WTC11 (cell line): Measurements from ENCODE around the gene KCNA5. TPM values are rescaled to one million over a fixed set of nuclear protein-coding genes. Genes with fewer than 3 reads are reported as not detected.

ENCODE experiments used
- ATAC-seq: fragments of 200-7000 bp; cut with Tn5 transposase; 2 replicates; pipeline ENCODE4 v1.10.0; 2021; ENCODE audit warnings: mild to moderate bottlenecking, moderate library complexity
- CTCF ChIA-PET: fragments of 300-600 bp; sonication (Branson Sonifier 250); formaldehyde crosslinking; loops from one replicate; lab custom pipeline; 2021; ENCODE audit warnings: antibody characterized with exemption; lab: Charles Lee
- POLR2A ChIA-PET: fragments of 350-600 bp; sonication (Branson Sonifier 250); formaldehyde crosslinking; loops from one replicate; lab custom pipeline; 2021; ENCODE audit warnings: antibody characterized with exemption; lab: Charles Lee
- DNase-seq: peaks from one replicate; pipeline ENCODE4 v3.0.0; 2021; ENCODE audit warnings: low spot score
- H3K27ac Mint-ChIP-seq: 2 replicates; pipeline ENCODE4 v1.8.0; 2021; ENCODE audit warnings: mixed read lengths
- H3K27me3 Mint-ChIP-seq: 2 replicates; pipeline ENCODE4 v1.8.0; 2021; ENCODE audit warnings: low read depth, mild to moderate bottlenecking, moderate library complexity, mixed read lengths
- H3K36me3 Mint-ChIP-seq: 2 replicates; pipeline ENCODE4 v1.8.0; 2021; ENCODE audit warnings: mixed read lengths
- H3K4me1 Mint-ChIP-seq: 2 replicates; pipeline ENCODE4 v1.8.0; 2022; ENCODE audit warnings: mixed read lengths
- H3K4me3 Mint-ChIP-seq: 2 replicates; pipeline ENCODE4 v1.8.0; 2021; ENCODE audit warnings: mild to moderate bottlenecking, moderate library complexity, mixed read lengths
- H3K9me3 Mint-ChIP-seq: 2 replicates; pipeline ENCODE4 v1.8.0; 2021; ENCODE audit warnings: mixed read lengths
- ARID4B ChIP-seq: sonication (generic); formaldehyde crosslinking; IDR thresholded peaks from 2 replicates; pipeline ENCODE4 v1.8.0; 2023; ENCODE audit warnings: missing genetic modification reagents, mild to moderate bottlenecking, borderline replicate concordance
- ATF1 ChIP-seq: sonication (generic); formaldehyde crosslinking; IDR thresholded peaks from 2 replicates; pipeline ENCODE4 v1.8.1; 2023; ENCODE audit warnings: mild to moderate bottlenecking, moderate library complexity, missing genetic modification reagents
- CDX4 ChIP-seq: fragments of 250-450 bp; sonication (Bioruptor Pico); IDR thresholded peaks from 2 replicates; pipeline ENCODE4 v1.9.0; 2021; ENCODE audit warnings: moderate library complexity, mild to moderate bottlenecking, inconsistent platforms, borderline replicate concordance
- ERG ChIP-seq: fragments of 250-450 bp; sonication (Bioruptor Pico); IDR thresholded peaks from 2 replicates; pipeline ENCODE4 v1.8.0; 2021; ENCODE audit warnings: mild to moderate bottlenecking
- FOXP1 ChIP-seq: sonication (generic); formaldehyde crosslinking; IDR thresholded peaks from 2 replicates; pipeline ENCODE4 v1.8.0; 2022; ENCODE audit warnings: missing genetic modification reagents, mild to moderate bottlenecking, moderate library complexity, borderline replicate concordance
- GRHL2 ChIP-seq: fragments of 250-450 bp; sonication (Bioruptor Pico); IDR thresholded peaks from 2 replicates; pipeline ENCODE4 v1.8.0; 2022; ENCODE audit warnings: mild to moderate bottlenecking, moderate library complexity; ENCODE audit not compliant: insufficient replicate concordance, severe bottlenecking
- IRF2 ChIP-seq: sonication (generic); formaldehyde crosslinking; IDR thresholded peaks from 2 replicates; pipeline ENCODE4 v1.8.0; 2022; ENCODE audit warnings: low read depth, missing genetic modification reagents, borderline replicate concordance
- KAT7 ChIP-seq: sonication (generic); formaldehyde crosslinking; IDR thresholded peaks from 2 replicates; pipeline ENCODE4 v1.8.1; 2023; ENCODE audit warnings: missing genetic modification reagents, mild to moderate bottlenecking, borderline replicate concordance
- NR1H2 ChIP-seq: sonication (generic); formaldehyde crosslinking; IDR thresholded peaks from 2 replicates; pipeline ENCODE4 v1.9.0; 2021; ENCODE audit warnings: mild to moderate bottlenecking, moderate library complexity, missing genetic modification reagents
- NR2C2 ChIP-seq: sonication (generic); formaldehyde crosslinking; IDR thresholded peaks from 2 replicates; pipeline ENCODE4 v1.8.0; 2022; ENCODE audit warnings: mild to moderate bottlenecking, missing genetic modification reagents
- NR3C1 ChIP-seq: sonication (generic); formaldehyde crosslinking; conservative IDR thresholded peaks from 2 replicates; pipeline ENCODE4 v1.8.1; 2023; ENCODE audit warnings: low read depth, mild to moderate bottlenecking, missing genetic modification reagents
- RORB ChIP-seq: fragments of 250-450 bp; sonication (Bioruptor Pico); IDR thresholded peaks from 2 replicates; pipeline ENCODE4 v1.9.0; 2021; ENCODE audit warnings: mild to moderate bottlenecking
- TEAD1 ChIP-seq: sonication (generic); formaldehyde crosslinking; IDR thresholded peaks from 2 replicates; pipeline ENCODE4 v1.8.0; 2022; ENCODE audit warnings: mild to moderate bottlenecking, missing genetic modification reagents
- ZBTB21 ChIP-seq: sonication (generic); formaldehyde crosslinking; IDR thresholded peaks from 2 replicates; pipeline ENCODE4 v1.8.1; 2023; ENCODE audit warnings: mild to moderate bottlenecking, missing genetic modification reagents, borderline replicate concordance
- ZNF671 ChIP-seq: fragments of 250-450 bp; sonication (Bioruptor Pico); IDR thresholded peaks from 2 replicates; pipeline ENCODE4 v1.8.0; 2021; ENCODE audit warnings: mild to moderate bottlenecking
- total RNA-seq: library from RNA; stranded (reverse); gene quantifications from 3 replicates; pipeline ENCODE4 v1.2.3, GENCODE V29; 2021
- TF ChIP-seq, protein P1 (sequence below): sonication (generic); formaldehyde crosslinking; IDR thresholded peaks from 2 replicates; pipeline ENCODE4 v1.8.1; 2022; ENCODE audit warnings: mild to moderate bottlenecking, moderate library complexity, missing genetic modification reagents
- TF ChIP-seq, protein P2 (sequence below): sonication (generic); formaldehyde crosslinking; IDR thresholded peaks from 2 replicates; pipeline ENCODE4 v1.8.0; 2023; ENCODE audit warnings: missing genetic modification reagents
- TF ChIP-seq, protein P3 (sequence below): fragments of 250-450 bp; sonication (Bioruptor Pico); IDR thresholded peaks from 2 replicates; pipeline ENCODE4 v1.9.0; 2021; ENCODE audit warnings: mild to moderate bottlenecking, borderline replicate concordance
- TF ChIP-seq, protein P4 (sequence below): fragments of 250-450 bp; sonication (Bioruptor Pico); IDR thresholded peaks from 2 replicates; pipeline ENCODE4 v1.9.0; 2021; ENCODE audit warnings: mild to moderate bottlenecking
- TF ChIP-seq, protein P5 (sequence below): fragments of 250-450 bp; sonication (Bioruptor Pico); IDR thresholded peaks from 2 replicates; pipeline ENCODE4 v2.1.2; 2022; ENCODE audit warnings: mild to moderate bottlenecking, moderate library complexity

The KCNA5 gene
- total RNA-seq, 1 experiment from 2014 or later: 0.22 TPM

DNA sequence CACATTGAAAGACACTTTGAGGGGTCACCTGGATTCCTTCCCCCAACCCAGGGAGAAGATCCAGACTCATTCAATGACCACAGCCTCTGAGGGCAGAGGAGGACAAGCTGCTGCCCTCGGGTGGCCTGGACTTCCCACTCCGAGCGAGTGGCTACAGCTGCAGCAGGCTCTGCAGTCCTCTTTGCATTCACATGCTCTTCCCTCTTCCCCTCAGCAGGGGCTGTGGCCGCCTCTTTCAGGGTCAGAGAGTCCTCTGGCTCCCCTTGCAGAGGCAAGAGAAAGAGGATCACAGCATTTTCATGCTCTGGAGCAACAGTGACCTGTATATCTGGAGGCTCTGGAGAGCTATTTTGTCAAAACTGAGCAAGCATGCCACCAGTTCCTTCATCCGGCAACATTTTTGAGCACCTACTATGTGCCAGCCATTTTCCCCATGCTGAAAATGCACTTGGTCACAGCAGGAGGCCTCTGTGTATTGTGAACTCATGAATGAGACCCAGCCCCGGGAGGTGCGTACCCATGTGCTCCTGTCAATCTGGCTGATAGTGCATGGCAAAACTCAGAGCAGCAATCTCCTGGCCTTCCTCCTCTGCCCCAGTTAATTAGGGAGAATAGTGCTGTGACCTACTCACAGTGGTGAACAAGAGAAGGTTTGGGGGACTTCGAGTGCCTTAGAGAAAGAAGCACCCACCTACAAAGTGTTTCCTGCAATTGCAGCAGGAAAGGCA lies 42.9 kb upstream of the KCNA5 start:
- Mint-ChIP-seq H3K27ac (no peak overlapping the region), H3K4me1 (peaks cover 8% of the 10 kb centered on the region), H3K9me3 (no peaks in the 10 kb centered on the region)
- POLR2A ChIA-PET: no interaction called here
- no peak; the same call in 1 of the 2 replicates for ATAC-seq
- DNase-seq: no peak
- no peak for TF ChIP-seq TEAD1 (CRISPR knock-in tag)
- TF ChIP-seq, protein P1, sequence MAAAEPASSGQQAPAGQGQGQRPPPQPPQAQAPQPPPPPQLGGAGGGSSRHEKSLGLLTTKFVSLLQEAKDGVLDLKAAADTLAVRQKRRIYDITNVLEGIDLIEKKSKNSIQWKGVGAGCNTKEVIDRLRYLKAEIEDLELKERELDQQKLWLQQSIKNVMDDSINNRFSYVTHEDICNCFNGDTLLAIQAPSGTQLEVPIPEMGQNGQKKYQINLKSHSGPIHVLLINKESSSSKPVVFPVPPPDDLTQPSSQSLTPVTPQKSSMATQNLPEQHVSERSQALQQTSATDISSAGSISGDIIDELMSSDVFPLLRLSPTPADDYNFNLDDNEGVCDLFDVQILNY (CRISPR knock-in tag): no peak
- no peak for TF ChIP-seq ZBTB21 (CRISPR knock-in tag)
- TF ChIP-seq ERG (CRISPR knock-in tag): no peak
- no peak for TF ChIP-seq NR3C1
- TF ChIP-seq, protein P2, sequence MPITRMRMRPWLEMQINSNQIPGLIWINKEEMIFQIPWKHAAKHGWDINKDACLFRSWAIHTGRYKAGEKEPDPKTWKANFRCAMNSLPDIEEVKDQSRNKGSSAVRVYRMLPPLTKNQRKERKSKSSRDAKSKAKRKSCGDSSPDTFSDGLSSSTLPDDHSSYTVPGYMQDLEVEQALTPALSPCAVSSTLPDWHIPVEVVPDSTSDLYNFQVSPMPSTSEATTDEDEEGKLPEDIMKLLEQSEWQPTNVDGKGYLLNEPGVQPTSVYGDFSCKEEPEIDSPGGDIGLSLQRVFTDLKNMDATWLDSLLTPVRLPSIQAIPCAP (CRISPR knock-in tag): no peak
- TF ChIP-seq IRF2: no peak
- no peak for TF ChIP-seq RORB
- no peak for TF ChIP-seq ZNF671 (CRISPR knock-in tag)
- TF ChIP-seq, protein P3, sequence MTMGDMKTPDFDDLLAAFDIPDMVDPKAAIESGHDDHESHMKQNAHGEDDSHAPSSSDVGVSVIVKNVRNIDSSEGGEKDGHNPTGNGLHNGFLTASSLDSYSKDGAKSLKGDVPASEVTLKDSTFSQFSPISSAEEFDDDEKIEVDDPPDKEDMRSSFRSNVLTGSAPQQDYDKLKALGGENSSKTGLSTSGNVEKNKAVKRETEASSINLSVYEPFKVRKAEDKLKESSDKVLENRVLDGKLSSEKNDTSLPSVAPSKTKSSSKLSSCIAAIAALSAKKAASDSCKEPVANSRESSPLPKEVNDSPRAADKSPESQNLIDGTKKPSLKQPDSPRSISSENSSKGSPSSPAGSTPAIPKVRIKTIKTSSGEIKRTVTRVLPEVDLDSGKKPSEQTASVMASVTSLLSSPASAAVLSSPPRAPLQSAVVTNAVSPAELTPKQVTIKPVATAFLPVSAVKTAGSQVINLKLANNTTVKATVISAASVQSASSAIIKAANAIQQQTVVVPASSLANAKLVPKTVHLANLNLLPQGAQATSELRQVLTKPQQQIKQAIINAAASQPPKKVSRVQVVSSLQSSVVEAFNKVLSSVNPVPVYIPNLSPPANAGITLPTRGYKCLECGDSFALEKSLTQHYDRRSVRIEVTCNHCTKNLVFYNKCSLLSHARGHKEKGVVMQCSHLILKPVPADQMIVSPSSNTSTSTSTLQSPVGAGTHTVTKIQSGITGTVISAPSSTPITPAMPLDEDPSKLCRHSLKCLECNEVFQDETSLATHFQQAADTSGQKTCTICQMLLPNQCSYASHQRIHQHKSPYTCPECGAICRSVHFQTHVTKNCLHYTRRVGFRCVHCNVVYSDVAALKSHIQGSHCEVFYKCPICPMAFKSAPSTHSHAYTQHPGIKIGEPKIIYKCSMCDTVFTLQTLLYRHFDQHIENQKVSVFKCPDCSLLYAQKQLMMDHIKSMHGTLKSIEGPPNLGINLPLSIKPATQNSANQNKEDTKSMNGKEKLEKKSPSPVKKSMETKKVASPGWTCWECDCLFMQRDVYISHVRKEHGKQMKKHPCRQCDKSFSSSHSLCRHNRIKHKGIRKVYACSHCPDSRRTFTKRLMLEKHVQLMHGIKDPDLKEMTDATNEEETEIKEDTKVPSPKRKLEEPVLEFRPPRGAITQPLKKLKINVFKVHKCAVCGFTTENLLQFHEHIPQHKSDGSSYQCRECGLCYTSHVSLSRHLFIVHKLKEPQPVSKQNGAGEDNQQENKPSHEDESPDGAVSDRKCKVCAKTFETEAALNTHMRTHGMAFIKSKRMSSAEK (CRISPR knock-in tag): no peak
- TF ChIP-seq ARID4B: no peak
- no peak for TF ChIP-seq NR1H2 (CRISPR knock-in tag)
- TF ChIP-seq NR2C2 (CRISPR knock-in tag): no peak
- no peak for TF ChIP-seq ATF1 (CRISPR knock-in tag)
- TF ChIP-seq FOXP1 (CRISPR knock-in tag): no peak
- TF ChIP-seq CDX4: no peak
- TF ChIP-seq GRHL2: no peak
- no peak for TF ChIP-seq KAT7 (CRISPR knock-in tag)
- TF ChIP-seq, protein P4, sequence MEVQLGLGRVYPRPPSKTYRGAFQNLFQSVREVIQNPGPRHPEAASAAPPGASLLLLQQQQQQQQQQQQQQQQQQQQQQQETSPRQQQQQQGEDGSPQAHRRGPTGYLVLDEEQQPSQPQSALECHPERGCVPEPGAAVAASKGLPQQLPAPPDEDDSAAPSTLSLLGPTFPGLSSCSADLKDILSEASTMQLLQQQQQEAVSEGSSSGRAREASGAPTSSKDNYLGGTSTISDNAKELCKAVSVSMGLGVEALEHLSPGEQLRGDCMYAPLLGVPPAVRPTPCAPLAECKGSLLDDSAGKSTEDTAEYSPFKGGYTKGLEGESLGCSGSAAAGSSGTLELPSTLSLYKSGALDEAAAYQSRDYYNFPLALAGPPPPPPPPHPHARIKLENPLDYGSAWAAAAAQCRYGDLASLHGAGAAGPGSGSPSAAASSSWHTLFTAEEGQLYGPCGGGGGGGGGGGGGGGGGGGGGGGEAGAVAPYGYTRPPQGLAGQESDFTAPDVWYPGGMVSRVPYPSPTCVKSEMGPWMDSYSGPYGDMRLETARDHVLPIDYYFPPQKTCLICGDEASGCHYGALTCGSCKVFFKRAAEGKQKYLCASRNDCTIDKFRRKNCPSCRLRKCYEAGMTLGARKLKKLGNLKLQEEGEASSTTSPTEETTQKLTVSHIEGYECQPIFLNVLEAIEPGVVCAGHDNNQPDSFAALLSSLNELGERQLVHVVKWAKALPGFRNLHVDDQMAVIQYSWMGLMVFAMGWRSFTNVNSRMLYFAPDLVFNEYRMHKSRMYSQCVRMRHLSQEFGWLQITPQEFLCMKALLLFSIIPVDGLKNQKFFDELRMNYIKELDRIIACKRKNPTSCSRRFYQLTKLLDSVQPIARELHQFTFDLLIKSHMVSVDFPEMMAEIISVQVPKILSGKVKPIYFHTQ (CRISPR knock-in tag): no peak
- TF ChIP-seq, protein P5, sequence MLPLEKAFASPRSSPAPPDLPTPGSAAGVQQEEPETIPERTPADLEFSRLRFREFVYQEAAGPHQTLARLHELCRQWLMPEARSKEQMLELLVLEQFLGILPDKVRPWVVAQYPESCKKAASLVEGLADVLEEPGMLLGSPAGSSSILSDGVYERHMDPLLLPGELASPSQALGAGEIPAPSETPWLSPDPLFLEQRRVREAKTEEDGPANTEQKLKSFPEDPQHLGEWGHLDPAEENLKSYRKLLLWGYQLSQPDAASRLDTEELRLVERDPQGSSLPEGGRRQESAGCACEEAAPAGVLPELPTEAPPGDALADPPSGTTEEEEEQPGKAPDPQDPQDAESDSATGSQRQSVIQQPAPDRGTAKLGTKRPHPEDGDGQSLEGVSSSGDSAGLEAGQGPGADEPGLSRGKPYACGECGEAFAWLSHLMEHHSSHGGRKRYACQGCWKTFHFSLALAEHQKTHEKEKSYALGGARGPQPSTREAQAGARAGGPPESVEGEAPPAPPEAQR (CRISPR knock-in tag): no peak
- TF ChIP-seq, all 79 proteins: peak for 0
- no peak overlapping the region for H3K4me3 Mint-ChIP-seq
- H3K27me3 Mint-ChIP-seq: no peaks in the 10 kb centered on the region
- CTCF ChIA-PET: interaction anchor here (0.8 to 3.2 kb wide), 7 partner anchors 12 to 146 kb away, joined by 3 to 43 read pairs (median 4); no protein-coding TSS in a partner anchor
- no peaks in the 10 kb centered on the region for H3K36me3 Mint-ChIP-seq
